ENCODE results near the gene EHBP1L1.

The EHBP1L1 gene

DNA sequence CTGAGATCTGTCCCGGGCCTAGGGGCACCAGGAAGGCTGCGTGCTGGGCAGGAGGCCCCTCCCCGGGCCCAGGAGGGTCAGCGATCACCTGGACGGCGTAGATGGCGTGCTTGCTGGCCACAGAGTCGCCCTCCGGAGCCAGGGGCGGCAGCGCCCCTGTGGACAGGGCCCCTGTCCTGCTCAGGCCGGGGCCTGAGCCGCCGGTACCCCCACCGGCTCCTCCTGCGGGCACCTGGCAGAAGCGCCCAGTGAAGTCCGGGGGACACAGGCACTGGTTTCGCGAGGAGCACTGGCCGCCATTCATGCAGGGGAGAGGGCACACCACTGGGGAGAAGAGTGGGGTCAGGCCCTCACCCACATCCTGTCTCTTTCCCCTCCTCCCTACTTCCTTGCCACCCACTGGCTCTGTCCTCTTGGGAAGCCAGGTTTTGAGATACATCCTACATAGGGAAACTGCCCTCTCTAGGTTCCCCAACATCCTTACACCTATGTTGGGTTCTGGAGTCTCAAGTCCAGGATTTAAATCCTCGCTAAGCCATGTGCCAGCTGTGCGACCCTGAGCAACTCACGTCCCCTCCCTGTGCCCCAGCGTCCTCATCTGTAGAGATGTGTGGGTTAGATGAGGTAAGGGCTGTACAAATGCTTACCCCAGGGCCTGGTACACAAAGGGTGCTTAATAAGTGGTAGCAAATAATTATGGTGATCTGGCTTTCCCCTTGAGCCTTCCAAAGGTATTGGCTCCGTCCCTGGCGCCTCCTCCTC lies 21.6 kb upstream of the EHBP1L1 start:
- no peak for DNase-seq (ENCODE audit: low read depth in 2 of 2)
- no peak overlapping the region for H3K4me3 ChIP-seq (replicated peaks in 1 of 2; ENCODE audit: low read depth in 2 of 2, low read length in 2 of 2)

GRCh38 chr11:65554842-65555430 lies 20.9 kb upstream of the EHBP1L1 start:
- no peak for TF ChIP-seq CTCF (IDR thresholded peaks at IDR 0.05; ENCODE audit: low read depth, low read length)
- no peak for DNase-seq (ENCODE audit: low read depth in 2 of 2)
- H3K4me3 ChIP-seq (replicated peaks in 1 of 2; ENCODE audit: low read depth in 2 of 2, low read length in 2 of 2): no peak overlapping the region

More for the DNA sequence above, 21.6 kb upstream of the EHBP1L1 start:
- no peak for TF ChIP-seq CTCF (IDR thresholded peaks at IDR 0.05; ENCODE audit: low read depth, low read length)

DNA sequence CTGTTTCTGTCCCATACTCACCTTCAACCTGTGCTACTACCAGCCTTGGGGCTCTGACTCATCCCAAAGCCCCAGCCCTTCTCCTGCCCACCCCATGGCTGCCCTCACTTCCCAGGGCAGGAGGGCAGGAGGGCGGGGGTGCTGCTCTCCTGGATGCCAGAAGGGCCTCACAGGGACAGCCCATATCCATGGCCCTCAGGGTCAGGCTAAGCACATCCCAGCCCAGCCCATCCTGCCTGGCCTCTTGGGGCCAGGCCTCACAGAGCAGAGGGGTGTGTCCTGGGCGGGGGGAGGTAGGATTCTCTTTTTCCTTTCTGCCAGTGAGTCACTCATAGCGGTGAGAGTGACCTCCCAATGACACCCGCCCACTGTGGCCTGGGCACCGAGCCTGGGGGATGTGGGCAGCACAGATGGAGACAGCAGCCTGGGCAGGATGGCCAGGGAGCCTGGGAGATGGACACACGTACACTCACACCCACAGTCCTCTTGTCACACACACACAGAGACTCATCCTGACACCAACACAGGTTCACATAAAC lies 20.1 kb upstream of the EHBP1L1 start:
- TF ChIP-seq CTCF (IDR thresholded peaks at IDR 0.05; ENCODE audit: low read depth, low read length): no peak
- no peak overlapping the region for H3K4me3 ChIP-seq (replicated peaks in 1 of 2; ENCODE audit: low read depth in 2 of 2, low read length in 2 of 2)
- DNase-seq (ENCODE audit: low read depth in 2 of 2): peak; percentile 82 to 83

GRCh38 chr11:65556470-65557279 lies 19.2 kb upstream of the EHBP1L1 start:
- DNase-seq (ENCODE audit: low read depth in 2 of 2): no peak
- peak overlapping the region; percentile 58 to 61 for H3K4me3 ChIP-seq (replicated peaks in 1 of 2; ENCODE audit: low read depth in 2 of 2, low read length in 2 of 2)
- TF ChIP-seq CTCF (IDR thresholded peaks at IDR 0.05; ENCODE audit: low read depth, low read length): no peak

DNA sequence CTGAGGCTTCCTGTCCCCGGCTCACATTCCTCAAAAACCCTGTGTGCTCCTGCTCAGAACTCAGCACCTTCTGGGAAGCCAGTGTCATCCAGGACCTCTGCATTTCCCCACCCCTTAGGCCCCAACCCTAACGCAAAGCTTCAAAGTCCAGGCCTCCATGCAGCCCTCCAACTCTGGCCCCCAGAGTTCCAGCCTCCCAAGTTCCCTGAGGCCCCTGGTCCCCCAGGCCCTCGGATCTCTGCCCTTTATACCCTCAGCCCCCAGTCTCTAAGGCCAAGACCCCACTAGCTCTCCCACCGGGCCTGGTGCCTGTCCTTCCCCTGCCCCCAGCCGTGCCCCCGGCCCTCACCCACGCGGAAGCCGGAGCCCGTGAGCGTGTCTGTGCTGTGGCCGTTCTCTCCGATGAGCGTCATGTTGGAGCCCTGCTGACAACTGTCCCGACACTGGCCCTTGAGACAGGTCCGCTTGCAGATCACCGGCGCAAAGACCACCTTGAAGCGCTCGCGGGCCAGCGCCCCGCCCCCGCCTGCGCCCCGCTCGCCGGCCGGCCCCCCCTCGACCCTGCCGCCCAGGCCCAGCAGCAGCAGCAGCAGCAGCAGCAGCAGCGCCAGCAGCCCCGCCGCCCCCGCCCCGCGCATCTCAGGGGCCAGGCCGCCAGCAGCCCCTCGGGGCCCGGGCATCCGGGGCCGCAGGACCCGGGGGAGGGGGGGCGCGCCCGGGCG lies 18.4 kb upstream of the EHBP1L1 start:
- no peak for TF ChIP-seq CTCF (IDR thresholded peaks at IDR 0.05; ENCODE audit: low read depth, low read length)
- H3K4me3 ChIP-seq (replicated peaks in 1 of 2; ENCODE audit: low read depth in 2 of 2, low read length in 2 of 2): peak overlapping the region; percentile 58 to 61
- no peak for DNase-seq (ENCODE audit: low read depth in 2 of 2)
